ENCODE measurements around the gene PIGC. TPM values are rescaled to one million over a fixed set of nuclear protein-coding genes. Genes with fewer than 3 reads are reported as not detected.

PIGC gene
- 18.1 and 21.6 TPM in 2 replicates for total RNA-seq

DNA sequence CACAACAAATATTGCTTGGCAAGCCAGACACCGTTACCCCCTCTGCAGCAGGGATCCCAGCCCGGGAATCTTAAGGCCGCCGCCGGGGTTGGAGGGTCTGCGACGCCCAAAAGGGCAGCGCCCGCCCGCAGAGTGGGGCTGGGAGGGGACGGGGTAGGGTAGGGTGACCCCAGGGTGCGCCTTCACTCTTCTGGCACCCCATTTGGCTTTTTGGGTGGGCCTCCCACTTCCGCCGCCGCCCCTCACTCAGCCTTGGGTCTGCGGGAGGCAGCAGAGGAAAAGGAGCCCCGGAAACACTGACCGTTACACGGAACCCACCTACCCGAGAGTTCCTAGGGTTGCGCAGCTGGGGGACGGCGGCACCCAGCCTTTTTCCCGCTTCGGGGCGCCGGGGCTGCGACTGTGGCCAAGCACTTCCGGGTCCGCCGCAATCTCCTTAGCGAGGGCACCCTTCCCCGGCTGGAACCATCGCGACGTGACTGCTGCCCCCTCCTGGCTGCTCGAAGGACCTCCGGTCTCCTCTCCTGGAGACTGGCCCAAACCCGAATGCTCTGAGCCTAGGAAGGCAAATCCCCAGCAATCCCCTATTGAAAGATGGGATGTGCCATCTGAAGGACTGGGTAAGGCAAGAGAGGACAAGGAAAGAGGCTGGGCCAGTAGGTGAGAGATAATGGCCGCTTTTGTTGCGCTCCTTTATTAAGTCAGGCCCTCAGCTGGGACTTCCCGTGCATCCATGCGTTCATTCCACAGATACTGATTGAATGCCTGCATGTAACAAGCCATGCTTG, at the start of gene PIGC:
TSS of gene PIGC (minus strand) at position 404 of the 788 bp plus-strand sequence. CDS start 1,447 bp downstream, outside the sequence.

DNA sequence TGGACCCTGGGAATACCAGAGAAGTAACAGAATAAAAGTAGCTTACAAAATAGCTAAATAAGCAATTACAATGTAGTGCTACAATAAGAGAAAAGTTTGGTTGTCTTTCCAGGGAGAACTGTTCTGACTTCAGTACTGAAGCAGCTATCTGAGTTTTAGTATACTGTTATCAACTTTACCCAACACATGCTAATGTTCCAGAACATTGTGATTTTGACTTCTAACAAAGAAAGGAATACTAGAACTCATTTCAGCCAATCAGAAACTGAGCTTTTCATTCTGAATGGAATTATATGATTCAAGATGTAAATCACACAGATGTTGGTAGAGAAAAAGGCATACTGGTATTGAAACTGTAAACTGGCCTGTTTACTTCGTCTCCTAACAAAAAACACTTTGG, 23.5 kb downstream of the PIGC start, which contains the start of gene C1orf105:
TSS of gene C1orf105 (plus strand) at position 301 of the 400 bp plus-strand sequence. CDS start 201 bp downstream, outside the sequence.

Other genes with a start within 250 kb of the PIGC start
- gene C1orf105, start 23.4 kb downstream of the PIGC start, total RNA-seq, result not detected in 2 replicates
- 15.5 and 15.6 TPM in 2 replicates for gene SUCO, start 89.1 kb upstream of the PIGC start, total RNA-seq
- gene FASLG, start 215.0 kb upstream of the PIGC start, total RNA-seq, result not detected in 2 replicates

Data from dermis lymphatic vessel endothelial cell (primary cell).